Pancreas (tissue), 10 donors: ENCODE measurements around the gene CXXC4. TPM values are rescaled to one million over a fixed set of nuclear protein-coding genes. Genes with fewer than 3 reads are reported as not detected.

Experiments
- ATAC-seq, 4 donors: fragments of 200-7000 bp; cut with Tn5 transposase; one replicate each; pipeline versions ENCODE4 v1.8.0 to v1.9.1; 2020; ENCODE audit warnings: mild to moderate bottlenecking in 4 of 4, moderate library complexity in 4 of 4
- DNase-seq, 6 donors: peaks; one replicate each; pipeline ENCODE4 v3.0.0-alpha.2; 2020
- FAIRE-seq: peaks from 2 replicates; lab custom pipeline; 2012; peaks lifted over from hg19 to GRCh38; lab: Jason Lieb, UNC
- H3K27ac ChIP-seq, 4 donors: fragments of 200-600 bp; sonication (generic); 1 replicate in 3 of 4; 2 replicates in 1 of 4; pipeline versions ENCODE4 v1.5.0 to v1.8.0; 2020
- H3K27me3 ChIP-seq, 4 donors: fragments of 200-600 bp; one replicate each; pipeline ENCODE4 v1.8.0; 2021
- H3K36me3 ChIP-seq, 3 donors: fragments of 200-600 bp; sonication (generic) in 1 of 3; one replicate each; pipeline versions ENCODE4 v1.5.0 to v1.8.0; 2020 to 2021
- H3K4me1 ChIP-seq, 3 donors: fragments of 200-600 bp; one replicate each; pipeline ENCODE4 v1.8.0; 2021
- H3K4me3 ChIP-seq, 4 donors: fragments of 200-600 bp; sonication (generic) in 2 of 4; one replicate each; pipeline versions ENCODE4 v1.5.0 to v1.8.0; 2020 to 2021
- H3K9me3 ChIP-seq, 4 donors: fragments of 200-600 bp; one replicate each; pipeline ENCODE4 v1.8.0; 2021
- WGBS, 2 donors: extraction: QIAGEN DNeasy Blood & Tissue Kit; methylation state at CpG; one replicate each; pipeline ENCODE4 v1.1.7; 2013; 5-methylcytosine and 5-hydroxymethylcytosine counted together
- intact Hi-C, 3 donors: fragments of 100-400 bp; cut with DNase I; formaldehyde crosslinking; loops; one replicate each; pipeline versions ENCODE4 v1.11.1 to v1.14.2; 2022
- polyA plus RNA-seq, 2 donors: library from polyadenylated mRNA; stranded (reverse); fragments of 200-250 nt; gene quantifications; one replicate each; pipeline ENCODE4 v1.2.3, GENCODE V29; 2013
- total RNA-seq, 6 donors: library from RNA; stranded (reverse); fragmentation: NEBNext Ultra II Directional in 4 of 6; extraction: Animal tissue kit (Norgen Biotek cat#: 25700) in 4 of 6; gene quantifications; one replicate each; pipeline versions ENCODE4 v1.2.1 to v1.2.4, GENCODE V29; 2021 to 2023
- TF ChIP-seq, protein P1 (sequence below), 4 donors: fragments of 200-600 bp; sonication (generic) in 3 of 4; IDR thresholded peaks; one replicate each; pipeline versions ENCODE4 v1.5.0 to v1.8.0; 2021; ENCODE audit warnings: antibody characterized with exemption in 4 of 4
- donor health status: healthy with polysubstance abuse.
- donor health status: DM: no; HTN: no; CAD: no; lungs with moderate emphysema.
- donor health status: DM: no; HTN: no; CAD: no.
- donor health status: control.
- donor health status: control.
- donor health status: Bipolar disorder and iron deficiency.
- donor health status: DM: yes; HTN: yes; CAD: no.
- donor health status: DM: no; HTN: no; CAD: no.
- donor health status: DM: no; HTN: no; CAD: no.
- donor health status: DM: yes; HTN: yes; CAD: no.

CXXC4 gene
- total and polyA plus RNA-seq, 8 donors = 1.6 to 5.9 (median 3.2) TPM

DNA sequence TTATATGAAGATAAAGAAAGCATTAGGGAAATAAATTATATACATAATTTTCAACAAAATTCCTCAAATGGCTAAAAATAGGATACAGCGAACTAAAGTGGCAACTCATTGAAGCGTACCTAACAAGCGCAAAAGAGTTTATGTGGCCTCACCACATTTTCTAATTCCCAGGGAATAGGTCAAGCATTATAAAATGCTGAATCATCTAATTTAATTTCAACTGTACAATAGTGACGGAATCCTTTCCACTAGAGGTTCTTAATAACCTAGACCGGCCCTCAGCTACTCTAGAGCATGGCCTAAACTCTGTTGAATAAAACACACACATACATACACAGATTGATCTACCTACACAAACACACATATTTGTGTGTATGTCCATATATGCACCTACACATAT lies 29.1 kb downstream of the CXXC4 start:
- Histone ChIP-seq H3K27ac (no peak overlapping the region), H3K36me3 (no peaks in the 10 kb centered on the region), H3K9me3 (no peaks in the 10 kb centered on the region), H3K4me1 (no peaks in the 10 kb centered on the region), H3K4me3 (no peak overlapping the region), H3K27me3 (no peaks in the 10 kb centered on the region)
- DNase-seq = no peak
- TF ChIP-seq, protein P1, sequence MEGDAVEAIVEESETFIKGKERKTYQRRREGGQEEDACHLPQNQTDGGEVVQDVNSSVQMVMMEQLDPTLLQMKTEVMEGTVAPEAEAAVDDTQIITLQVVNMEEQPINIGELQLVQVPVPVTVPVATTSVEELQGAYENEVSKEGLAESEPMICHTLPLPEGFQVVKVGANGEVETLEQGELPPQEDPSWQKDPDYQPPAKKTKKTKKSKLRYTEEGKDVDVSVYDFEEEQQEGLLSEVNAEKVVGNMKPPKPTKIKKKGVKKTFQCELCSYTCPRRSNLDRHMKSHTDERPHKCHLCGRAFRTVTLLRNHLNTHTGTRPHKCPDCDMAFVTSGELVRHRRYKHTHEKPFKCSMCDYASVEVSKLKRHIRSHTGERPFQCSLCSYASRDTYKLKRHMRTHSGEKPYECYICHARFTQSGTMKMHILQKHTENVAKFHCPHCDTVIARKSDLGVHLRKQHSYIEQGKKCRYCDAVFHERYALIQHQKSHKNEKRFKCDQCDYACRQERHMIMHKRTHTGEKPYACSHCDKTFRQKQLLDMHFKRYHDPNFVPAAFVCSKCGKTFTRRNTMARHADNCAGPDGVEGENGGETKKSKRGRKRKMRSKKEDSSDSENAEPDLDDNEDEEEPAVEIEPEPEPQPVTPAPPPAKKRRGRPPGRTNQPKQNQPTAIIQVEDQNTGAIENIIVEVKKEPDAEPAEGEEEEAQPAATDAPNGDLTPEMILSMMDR (IDR thresholded peaks at IDR 0.05) = no peak
- intact Hi-C loops = no loop called here
- WGBS, 2 donors = 96 to 99% methylated on average over 5 of the region's 5 CpGs
- ATAC-seq = no peak
- FAIRE-seq = no peak

DNA sequence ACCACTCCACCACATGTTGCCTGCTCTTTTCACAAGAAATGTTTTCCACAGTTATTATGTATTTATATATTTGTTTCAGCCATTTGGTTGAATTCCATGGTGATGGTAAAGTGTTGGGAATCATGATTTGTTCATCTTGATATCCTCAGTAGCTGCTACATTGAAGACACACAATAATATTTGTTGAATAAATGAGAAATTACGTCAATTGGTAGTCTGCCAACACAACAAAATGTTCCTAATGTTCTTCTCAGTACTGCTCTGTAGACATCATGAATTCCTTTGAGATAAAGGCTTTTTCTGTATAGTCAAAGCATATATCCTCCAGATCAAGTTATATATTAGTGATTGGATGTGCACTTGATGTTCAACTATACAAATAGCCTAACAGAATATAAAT lies 29.5 kb downstream of the CXXC4 start:
- no peaks in the 10 kb centered on the region for H3K27me3 ChIP-seq
- intact Hi-C loops = no loop called here
- DNase-seq (no peak), ATAC-seq (peak in 2 of 4 donors; percentile 50 to 63), FAIRE-seq (no peak)
- H3K4me1 ChIP-seq = no peaks in the 10 kb centered on the region
- no peaks in the 10 kb centered on the region for H3K9me3 ChIP-seq
- TF ChIP-seq, protein P1 (IDR thresholded peaks at IDR 0.05) = no peak
- 39 to 58% methylated on average over 1 of the region's 1 CpG for WGBS, 2 donors
- H3K27ac ChIP-seq = no peak overlapping the region
- H3K4me3 ChIP-seq = no peak overlapping the region
- no peaks in the 10 kb centered on the region for H3K36me3 ChIP-seq

DNA sequence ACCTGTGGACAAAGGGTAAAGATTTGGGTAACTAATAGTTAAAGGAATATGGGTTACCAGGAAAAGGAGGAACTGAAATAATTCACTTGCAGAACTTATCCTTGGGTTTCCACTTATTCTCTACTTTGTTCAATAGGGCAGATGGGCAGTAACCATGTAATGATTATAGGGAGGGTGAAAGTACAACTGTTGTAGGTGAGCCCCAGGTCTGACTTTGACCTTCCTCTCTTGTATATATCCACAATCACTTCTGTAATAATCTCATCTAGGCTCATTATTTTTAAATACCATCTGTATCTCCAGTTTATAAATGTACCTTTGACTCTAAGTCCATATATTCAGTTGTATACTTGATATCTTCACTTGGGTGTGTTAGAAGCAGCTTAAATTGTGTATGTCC lies 32.1 kb downstream of the CXXC4 start:
- H3K4me3 ChIP-seq = no peak overlapping the region
- FAIRE-seq (no peak), ATAC-seq (no peak), DNase-seq (no peak)
- H3K4me1 ChIP-seq = no peaks in the 10 kb centered on the region
- no peak overlapping the region for H3K27ac ChIP-seq
- H3K36me3 ChIP-seq = no peaks in the 10 kb centered on the region
- intact Hi-C loops = no loop called here
- no peaks in the 10 kb centered on the region for H3K9me3 ChIP-seq
- no peaks in the 10 kb centered on the region for H3K27me3 ChIP-seq
- TF ChIP-seq, protein P1 (IDR thresholded peaks at IDR 0.05) = no peak

DNA sequence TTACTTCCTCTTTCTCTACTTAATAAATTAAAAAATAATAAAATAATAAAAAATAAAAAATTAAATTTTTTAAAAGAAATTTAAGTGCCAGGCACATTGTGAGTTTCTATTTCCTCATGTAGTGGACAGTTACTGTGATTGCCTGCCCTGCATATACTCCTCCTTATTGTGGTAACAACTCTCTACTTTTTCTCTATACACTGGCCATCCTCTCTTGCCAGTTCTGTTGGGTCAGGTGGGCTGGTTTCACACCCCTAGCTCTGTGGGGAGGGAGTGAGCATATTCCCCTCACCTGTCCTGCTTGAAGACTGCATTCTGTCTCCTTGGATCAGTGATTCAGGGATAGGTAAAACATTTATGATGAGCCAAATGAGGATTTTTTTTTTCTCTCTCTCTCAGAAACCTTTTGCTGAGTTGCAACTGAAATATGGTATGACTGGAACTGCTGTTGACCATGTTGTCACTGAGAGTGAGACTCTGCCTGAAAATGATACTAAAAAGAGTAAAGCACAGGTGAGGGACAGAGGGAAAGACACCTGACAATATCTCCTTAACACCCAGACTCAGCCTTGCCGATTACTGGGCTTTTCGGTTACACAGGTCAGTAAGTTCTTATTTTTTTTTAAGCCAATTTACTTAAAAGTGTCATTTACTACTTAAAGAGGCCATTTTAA lies 37.2 kb downstream of the CXXC4 start:
- intact Hi-C loops = no loop called here
- Histone ChIP-seq H3K9me3 (no peaks in the 10 kb centered on the region), H3K27me3 (no peaks in the 10 kb centered on the region), H3K36me3 (no peaks in the 10 kb centered on the region), H3K27ac (no peak overlapping the region), H3K4me3 (no peak overlapping the region), H3K4me1 (no peaks in the 10 kb centered on the region)
- DNase-seq (no peak), ATAC-seq (no peak), FAIRE-seq (no peak)
- TF ChIP-seq, protein P1 (IDR thresholded peaks at IDR 0.05) = no peak
- 62 to 68% methylated on average over 2 of the region's 2 CpGs for WGBS, 2 donors

DNA sequence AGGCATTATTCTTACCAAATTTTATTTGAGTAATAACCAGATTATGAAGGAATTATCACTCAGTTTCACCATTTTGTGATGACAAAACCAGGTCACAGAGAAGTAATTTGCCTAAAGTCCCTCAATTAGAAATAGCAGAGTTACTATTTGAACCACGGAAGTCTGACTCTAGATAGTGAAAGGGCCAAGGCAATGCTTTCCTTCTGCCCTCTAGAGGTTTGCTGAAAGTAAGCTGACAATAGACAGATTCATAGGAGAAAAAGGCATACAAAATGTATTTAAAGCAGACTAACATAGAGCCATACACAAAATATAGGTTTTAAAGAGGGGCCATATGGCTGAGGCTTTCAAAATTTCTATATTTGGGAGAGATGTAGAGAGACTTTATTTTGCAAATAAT lies 43.1 kb downstream of the CXXC4 start:
- ATAC-seq (peak; percentile 77 to 98 (median 92)), FAIRE-seq (no peak), DNase-seq (no peak)
- H3K27ac ChIP-seq = no peak overlapping the region
- intact Hi-C loops = no loop called here
- WGBS, 2 donors = 14% methylated on average over 1 of the region's 1 CpG
- TF ChIP-seq, protein P1 (IDR thresholded peaks at IDR 0.05) = peak in 3 of 4 donors; percentile 21 to 27 (median 23)
- H3K4me3 ChIP-seq = no peak overlapping the region
- H3K27me3 ChIP-seq = no peaks in the 10 kb centered on the region
- no peaks in the 10 kb centered on the region for H3K36me3 ChIP-seq
- no peaks in the 10 kb centered on the region for H3K4me1 ChIP-seq
- no peaks in the 10 kb centered on the region for H3K9me3 ChIP-seq
